K562 (cell line): Measurements from ENCODE around the gene HYI. TPM values are rescaled to one million over a fixed set of nuclear protein-coding genes. Genes with fewer than 3 reads are reported as not detected.

Source experiments
- ATAC-seq: fragments of 200-7000 bp; cut with Tn5 transposase; 3 replicates; pipeline ENCODE4 v1.9.1; 2020; ENCODE audit warnings: moderate library complexity
- BruUV-seq: library from RNA; stranded (reverse); fragments of 400-500 nt; replicated peaks from 2 replicates; lab custom pipeline; 2021; lab: Mats Ljungman, UMichigan
- CTCF ChIA-PET: fragments of 300-600 bp; formaldehyde crosslinking; extraction: SDS; loops from one replicate; lab custom pipeline; 2021; ENCODE audit warnings: low intra/inter-chr PET ratio; lab: Yijun Ruan, JAX
- POLR2A ChIA-PET: fragments of 300-600, 350-650 bp; sonication (Branson Sonifier 250); formaldehyde crosslinking; extraction: SDS; loops from one replicate; lab custom pipeline; 2021; ENCODE audit warnings: antibody characterized with exemption, inconsistent platforms; lab: Yijun Ruan, JAX
- DNase-seq, 4 experiments: peaks; one replicate each; pipeline versions ENCODE4 v3.0.0 to v3.0.0-alpha.2; 2011 to 2018; ENCODE audit warnings: low spot score in 3 of 4, mixed read lengths in 3 of 4; ENCODE audit errors: extremely low read depth in 1 of 4
- FAIRE-seq: peaks from 2 replicates; lab custom pipeline; 2011; peaks lifted over from hg19 to GRCh38; lab: Jason Lieb, UNC
- H2AFZ ChIP-seq: 2 replicates; pipeline ENCODE4 v1.6.0; 2011; ENCODE audit warnings: low read depth, low read length, control low read depth, inconsistent platforms
- H3K27ac ChIP-seq: fragments of 200-600 bp; 3 replicates; pipeline ENCODE4 v1.8.0; 2011; ENCODE audit warnings: low read depth, mild to moderate bottlenecking, control low read depth, inconsistent platforms, low read length, moderate library complexity, mixed read lengths; ENCODE audit errors: extremely low read depth
- H3K27me3 ChIP-seq, 2 experiments: fragments of 300-600 bp in 1 of 2; 2 replicates in 1 of 2; 3 replicates in 1 of 2; pipeline versions ENCODE4 v1.6.0 to v1.8.0; 2011; ENCODE audit warnings: inconsistent platforms in 2 of 2, low read length in 2 of 2, mild to moderate bottlenecking in 1 of 2, mixed read lengths in 1 of 2, moderate library complexity in 1 of 2; ENCODE audit not compliant: control insufficient read depth in 2 of 2, insufficient read depth in 2 of 2
- H3K36me3 ChIP-seq: fragments of 300-600 bp; 3 replicates; pipeline ENCODE4 v1.8.0; 2011; ENCODE audit warnings: mild to moderate bottlenecking, low read length, inconsistent platforms; ENCODE audit not compliant: control insufficient read depth, insufficient read depth
- H3K4me1 ChIP-seq, 2 experiments: fragments of 200-600 bp in 1 of 2; replicated peaks in 1 of 2; 2 replicates in 1 of 2; 3 replicates in 1 of 2; pipeline versions ENCODE4 v1.5.1 to v1.8.0; 2011; ENCODE audit warnings: inconsistent platforms in 2 of 2, low read length in 2 of 2, mild to moderate bottlenecking in 1 of 2, mixed read lengths in 1 of 2, moderate library complexity in 1 of 2; ENCODE audit not compliant: control insufficient read depth in 2 of 2, insufficient read depth in 2 of 2
- H3K4me2 ChIP-seq: 2 replicates; pipeline ENCODE4 v1.6.1; 2011; ENCODE audit warnings: low read length, control low read depth, inconsistent platforms, mixed read lengths; ENCODE audit not compliant: insufficient read depth
- H3K4me3 ChIP-seq: fragments of 200-600 bp; sonication (generic), shearing (Covaris generic); 2 replicates; pipeline ENCODE4 v1.5.1; 2016; ENCODE audit warnings: control low read depth, inconsistent platforms
- H3K79me2 ChIP-seq: fragments of 200-600 bp; 3 replicates; pipeline ENCODE4 v1.8.0; 2011; ENCODE audit warnings: low read length, inconsistent platforms; ENCODE audit not compliant: control insufficient read depth, insufficient read depth
- H3K9ac ChIP-seq, 2 experiments: 2 replicates each; pipeline versions ENCODE4 v1.6.0 to v1.6.1; 2011; ENCODE audit warnings: low read depth in 2 of 2, low read length in 2 of 2, control low read depth in 1 of 2, inconsistent platforms in 1 of 2, mild to moderate bottlenecking in 1 of 2, mixed read lengths in 1 of 2; ENCODE audit not compliant: insufficient read depth in 1 of 2
- H3K9me1 ChIP-seq: one replicate; pipeline ENCODE4 v1.6.0; 2011; ENCODE audit warnings: inconsistent platforms, mild to moderate bottlenecking, low read length, moderate library complexity; ENCODE audit not compliant: control insufficient read depth, insufficient read depth
- H3K9me3 ChIP-seq: replicated peaks from 2 replicates; pipeline ENCODE4 v1.5.1; 2011; ENCODE audit warnings: low read depth, low read length, inconsistent platforms; ENCODE audit not compliant: control insufficient read depth, insufficient read depth
- H4K20me1 ChIP-seq: replicated peaks from 2 replicates; pipeline ENCODE4 v1.6.1; 2011; ENCODE audit warnings: low read length, inconsistent platforms, mixed read lengths; ENCODE audit not compliant: control insufficient read depth, insufficient read depth
- CEBPB ChIP-seq: fragments of 450-650 bp; IDR thresholded peaks from 2 replicates; pipeline ENCODE4 v1.6.1; 2016; ENCODE audit warnings: missing genetic modification characterization, missing compliant biosample characterization
- FOXM1 ChIP-seq, 2 experiments: fragments of 450-650 bp in 1 of 2; sonication (generic) in 1 of 2; formaldehyde crosslinking in 1 of 2; IDR thresholded peaks; 2 replicates each; pipeline versions ENCODE4 v1.6.1 to v1.9.0; 2017 to 2022; ENCODE audit warnings: low read depth in 2 of 2, mild to moderate bottlenecking in 2 of 2, missing genetic modification reagents in 1 of 2, moderate library complexity in 1 of 2
- HMG20A ChIP-seq: fragments of 450-650 bp; formaldehyde crosslinking; conservative IDR thresholded peaks from 2 replicates; pipeline ENCODE4 v1.4.0; 2020; ENCODE audit warnings: mild to moderate bottlenecking, mixed read lengths
- MBD2 ChIP-seq: sonication (generic); IDR thresholded peaks from 2 replicates; pipeline ENCODE4 v1.6.1; 2016; ENCODE audit warnings: low read depth, borderline replicate concordance
- MTA3 ChIP-seq: fragments of 450-650 bp; formaldehyde crosslinking; IDR thresholded peaks from 2 replicates; pipeline ENCODE4 v1.6.1; 2017; ENCODE audit warnings: mild to moderate bottlenecking, borderline replicate concordance
- PPARD ChIP-seq: fragments of 250-450 bp; sonication (Bioruptor Pico); IDR thresholded peaks from 2 replicates; pipeline ENCODE4 v1.8.0; 2022; ENCODE audit warnings: inconsistent platforms, mild to moderate bottlenecking, moderate library complexity
- SP1 ChIP-seq: sonication (generic); formaldehyde crosslinking; IDR thresholded peaks from 2 replicates; pipeline ENCODE4 v1.8.1; 2022; ENCODE audit warnings: mild to moderate bottlenecking, missing genetic modification reagents
- ZBTB1 ChIP-seq: sonication (generic); formaldehyde crosslinking; IDR thresholded peaks from 2 replicates; pipeline ENCODE4 v1.8.1; 2023; ENCODE audit warnings: missing genetic modification reagents, low read depth, mild to moderate bottlenecking, borderline replicate concordance
- WGBS: fragments of 100-300 bp; shearing (Covaris generic); methylation state at CpG from one replicate; pipeline ENCODE4 v1.1.6; 2016; ENCODE audit warnings: low coverage, mixed read lengths; ENCODE audit not compliant: insufficient coverage; ENCODE audit errors: missing lambda C conversion rate; 5-methylcytosine and 5-hydroxymethylcytosine counted together
- in situ Hi-C: fragments of 300-500 bp; cut with MboI; formaldehyde crosslinking; loops from 4 replicates; pipeline ENCODE4 v1.15.0; 2018; ENCODE audit warnings: inconsistent platforms, mixed read lengths
- intact Hi-C: fragments of 100-400 bp; cut with micrococcal nuclease; formaldehyde crosslinking; loops from 2 replicates; pipeline ENCODE4 v1.14.2; 2022
- polyA plus RNA-seq, 8 experiments: library from polyadenylated mRNA; depleted of rRNA in 4 of 8; stranded (reverse) in 5 of 8; unstranded in 3 of 8; fragments of >200 nt; fragmentation: Nextera tagmentation in 2 of 8; fragmentation: Illumina TruSeq in 1 of 8; extraction: Ambion mirVana in 2 of 8; extraction: Trizol in 1 of 8; gene quantifications; 2 replicates each; pipeline versions ENCODE4 v1.2.1 to v1.2.3, GENCODE V29; 2011 to 2014; ENCODE audit warnings: inconsistent platforms in 1 of 8, missing spikeins in 1 of 8
- total RNA-seq, 7 experiments: library from RNA; depleted of rRNA in 6 of 7; stranded (reverse); fragments of >200 nt in 6 of 7; fragmentation: Illumina TruSeq in 2 of 7; extraction: Trizol in 2 of 7; gene quantifications; 2 replicates each; pipeline versions ENCODE4 v1.2.1 to v1.2.3, GENCODE V29; 2011 to 2021; ENCODE audit warnings: low replicate concordance in 1 of 7
- TF ChIP-seq, protein P1 (sequence below): fragments of 200-400 bp; formaldehyde crosslinking; IDR thresholded peaks from 2 replicates; pipeline ENCODE4 v1.6.1; 2017; ENCODE audit warnings: mild to moderate bottlenecking, low read depth, low read length, moderate library complexity
- TF ChIP-seq, protein P2 (sequence below): fragments of 250-450 bp; sonication (Bioruptor Pico); IDR thresholded peaks from 2 replicates; pipeline ENCODE4 v1.5.0; 2020; ENCODE audit warnings: mild to moderate bottlenecking
- TF ChIP-seq, protein P3 (sequence below): fragments of 250-450 bp; sonication (Bioruptor Pico); IDR thresholded peaks from 2 replicates; pipeline ENCODE4 v1.8.0; 2021; ENCODE audit warnings: mild to moderate bottlenecking, moderate library complexity

Gene HYI
- total and polyA plus RNA-seq, 9 of the 15 experiments (the other 6 are each of a cell fraction or from before 2014, with no cell fraction given) = 0.04 to 4.1 (median 1.4) TPM; not detected in 1

DNA sequence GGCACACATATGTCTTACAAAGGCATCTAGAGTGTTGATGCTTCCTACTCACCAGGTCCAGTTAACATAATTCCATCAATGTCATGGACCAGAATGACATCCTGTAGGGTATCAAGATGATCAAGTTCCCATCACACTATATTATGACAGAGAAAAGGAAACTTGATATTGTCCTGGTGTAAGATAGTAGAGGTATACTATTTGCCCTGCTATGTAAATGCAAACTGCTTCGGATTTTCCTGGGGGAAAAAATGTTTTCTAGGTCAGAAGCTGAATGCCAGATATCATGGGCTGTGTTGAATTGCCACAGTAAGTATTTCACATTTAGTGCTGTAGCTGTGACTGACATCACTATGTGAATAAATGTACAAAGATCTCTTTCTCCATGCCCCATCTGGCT is 16.2 kb upstream of the HYI start:
- FAIRE-seq (no peak), ATAC-seq (no peak), DNase-seq (no peak)
- no peaks in the 10 kb centered on the region for H3K4me1 ChIP-seq
- no peak overlapping the region for H3K4me3 ChIP-seq
- in situ Hi-C loops (no loop called here), intact Hi-C loops (no loop called here)
- no peaks in the 10 kb centered on the region for H3K79me2 ChIP-seq
- no peaks in the 10 kb centered on the region for H3K9me1 ChIP-seq
- 6% methylated on average over 1 of the region's 1 CpG for WGBS
- CTCF ChIA-PET = interaction anchor here (0.5 kb wide), 1 partner anchor 248 kb away, joined by 4 read pairs; no protein-coding TSS in a partner anchor
- H3K27ac ChIP-seq = no peak overlapping the region
- H4K20me1 ChIP-seq = no peaks in the 10 kb centered on the region
- POLR2A ChIA-PET = no interaction called here
- no TSS peak for BruUV-seq
- peaks cover 34 to 51% of the 10 kb centered on the region in 2 experiments for H3K27me3 ChIP-seq
- TF ChIP-seq HMG20A (no peak), MTA3 (no peak)
- TF ChIP-seq, protein P1, sequence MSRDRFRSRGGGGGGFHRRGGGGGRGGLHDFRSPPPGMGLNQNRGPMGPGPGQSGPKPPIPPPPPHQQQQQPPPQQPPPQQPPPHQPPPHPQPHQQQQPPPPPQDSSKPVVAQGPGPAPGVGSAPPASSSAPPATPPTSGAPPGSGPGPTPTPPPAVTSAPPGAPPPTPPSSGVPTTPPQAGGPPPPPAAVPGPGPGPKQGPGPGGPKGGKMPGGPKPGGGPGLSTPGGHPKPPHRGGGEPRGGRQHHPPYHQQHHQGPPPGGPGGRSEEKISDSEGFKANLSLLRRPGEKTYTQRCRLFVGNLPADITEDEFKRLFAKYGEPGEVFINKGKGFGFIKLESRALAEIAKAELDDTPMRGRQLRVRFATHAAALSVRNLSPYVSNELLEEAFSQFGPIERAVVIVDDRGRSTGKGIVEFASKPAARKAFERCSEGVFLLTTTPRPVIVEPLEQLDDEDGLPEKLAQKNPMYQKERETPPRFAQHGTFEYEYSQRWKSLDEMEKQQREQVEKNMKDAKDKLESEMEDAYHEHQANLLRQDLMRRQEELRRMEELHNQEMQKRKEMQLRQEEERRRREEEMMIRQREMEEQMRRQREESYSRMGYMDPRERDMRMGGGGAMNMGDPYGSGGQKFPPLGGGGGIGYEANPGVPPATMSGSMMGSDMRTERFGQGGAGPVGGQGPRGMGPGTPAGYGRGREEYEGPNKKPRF = no peak
- H2AFZ ChIP-seq = no peak overlapping the region
- no peak overlapping the region for H3K4me2 ChIP-seq
- H3K9ac ChIP-seq = no peak overlapping the region
- H3K36me3 ChIP-seq = no peaks in the 10 kb centered on the region
- no peaks in the 10 kb centered on the region for H3K9me3 ChIP-seq

DNA sequence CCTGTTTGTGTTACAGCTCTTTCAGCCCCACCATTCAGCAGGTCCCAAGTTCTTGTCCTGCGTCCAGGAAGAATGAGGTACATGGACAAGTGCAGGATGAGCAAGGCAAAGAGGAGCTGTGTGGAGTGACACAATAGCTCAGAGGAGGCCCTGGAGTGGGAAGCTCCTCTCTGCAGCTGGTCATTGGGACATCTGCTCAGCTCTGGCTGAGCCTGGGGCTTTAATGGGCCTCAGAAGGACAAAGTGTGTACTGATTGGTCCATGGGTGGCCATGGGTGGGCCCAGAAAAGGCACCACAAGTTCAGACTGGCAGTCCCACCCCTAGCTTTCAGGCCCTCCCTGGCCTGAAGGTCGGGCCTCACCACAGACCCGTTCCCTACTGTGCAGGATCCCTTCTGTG is 14.7 kb upstream of the HYI start:
- no peak for FAIRE-seq
- Histone ChIP-seq H3K27me3 (peaks cover 32 to 51% of the 10 kb centered on the region in 2 experiments), H3K4me3 (no peak overlapping the region), H3K27ac (no peak overlapping the region), H2AFZ (no peak overlapping the region), H3K4me2 (no peak overlapping the region), H3K9me1 (no peaks in the 10 kb centered on the region), H3K4me1 (no peaks in the 10 kb centered on the region), H4K20me1 (no peaks in the 10 kb centered on the region), H3K9ac (no peak overlapping the region), H3K79me2 (no peaks in the 10 kb centered on the region), H3K9me3 (no peaks in the 10 kb centered on the region), H3K36me3 (no peaks in the 10 kb centered on the region)
- intact Hi-C loops (no loop called here), in situ Hi-C loops (no loop called here)
- DNase-seq = no peak
- ATAC-seq = no peak
- ChIA-PET CTCF (no interaction called here), POLR2A (interaction anchor here (0.6 to 0.8 kb wide), 4 partner anchors 28 to 1786 kb away, joined by 3 read pairs; no protein-coding TSS in a partner anchor)
- no TSS peak for BruUV-seq
- WGBS = 0% methylated on average over 3 of the region's 3 CpGs
- TF ChIP-seq CEBPB (no peak), FOXM1 (IDR thresholded peaks at IDR 0.05; ENCODE audit: low read depth) (no peak), FOXM1 (CRISPR knock-in tag; IDR thresholded peaks at IDR 0.05; ENCODE audit: low read depth) (no peak), MBD2 (no peak), PPARD (CRISPR knock-in tag) (no peak), SP1 (CRISPR knock-in tag) (no peak), ZBTB1 (CRISPR knock-in tag) (no peak)
- TF ChIP-seq, protein P2, sequence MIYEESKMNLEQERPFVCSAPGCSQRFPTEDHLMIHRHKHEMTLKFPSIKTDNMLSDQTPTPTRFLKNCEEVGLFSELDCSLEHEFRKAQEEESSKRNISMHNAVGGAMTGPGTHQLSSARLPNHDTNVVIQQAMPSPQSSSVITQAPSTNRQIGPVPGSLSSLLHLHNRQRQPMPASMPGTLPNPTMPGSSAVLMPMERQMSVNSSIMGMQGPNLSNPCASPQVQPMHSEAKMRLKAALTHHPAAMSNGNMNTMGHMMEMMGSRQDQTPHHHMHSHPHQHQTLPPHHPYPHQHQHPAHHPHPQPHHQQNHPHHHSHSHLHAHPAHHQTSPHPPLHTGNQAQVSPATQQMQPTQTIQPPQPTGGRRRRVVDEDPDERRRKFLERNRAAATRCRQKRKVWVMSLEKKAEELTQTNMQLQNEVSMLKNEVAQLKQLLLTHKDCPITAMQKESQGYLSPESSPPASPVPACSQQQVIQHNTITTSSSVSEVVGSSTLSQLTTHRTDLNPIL = no peak
- TF ChIP-seq, protein P3, sequence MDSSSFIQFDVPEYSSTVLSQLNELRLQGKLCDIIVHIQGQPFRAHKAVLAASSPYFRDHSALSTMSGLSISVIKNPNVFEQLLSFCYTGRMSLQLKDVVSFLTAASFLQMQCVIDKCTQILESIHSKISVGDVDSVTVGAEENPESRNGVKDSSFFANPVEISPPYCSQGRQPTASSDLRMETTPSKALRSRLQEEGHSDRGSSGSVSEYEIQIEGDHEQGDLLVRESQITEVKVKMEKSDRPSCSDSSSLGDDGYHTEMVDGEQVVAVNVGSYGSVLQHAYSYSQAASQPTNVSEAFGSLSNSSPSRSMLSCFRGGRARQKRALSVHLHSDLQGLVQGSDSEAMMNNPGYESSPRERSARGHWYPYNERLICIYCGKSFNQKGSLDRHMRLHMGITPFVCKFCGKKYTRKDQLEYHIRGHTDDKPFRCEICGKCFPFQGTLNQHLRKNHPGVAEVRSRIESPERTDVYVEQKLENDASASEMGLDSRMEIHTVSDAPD = no peak
